HG03521 (cell line): ENCODE measurements around the gene CARD9.

Experiments used
- ATAC-seq: cut with Tn5 transposase; IDR thresholded peaks from one replicate; pipeline ENCODE4 v1.9.1; 2021; ENCODE audit warnings: mild to moderate bottlenecking, moderate library complexity; ENCODE audit not compliant: unreplicated experiment

Gene CARD9

DNA sequence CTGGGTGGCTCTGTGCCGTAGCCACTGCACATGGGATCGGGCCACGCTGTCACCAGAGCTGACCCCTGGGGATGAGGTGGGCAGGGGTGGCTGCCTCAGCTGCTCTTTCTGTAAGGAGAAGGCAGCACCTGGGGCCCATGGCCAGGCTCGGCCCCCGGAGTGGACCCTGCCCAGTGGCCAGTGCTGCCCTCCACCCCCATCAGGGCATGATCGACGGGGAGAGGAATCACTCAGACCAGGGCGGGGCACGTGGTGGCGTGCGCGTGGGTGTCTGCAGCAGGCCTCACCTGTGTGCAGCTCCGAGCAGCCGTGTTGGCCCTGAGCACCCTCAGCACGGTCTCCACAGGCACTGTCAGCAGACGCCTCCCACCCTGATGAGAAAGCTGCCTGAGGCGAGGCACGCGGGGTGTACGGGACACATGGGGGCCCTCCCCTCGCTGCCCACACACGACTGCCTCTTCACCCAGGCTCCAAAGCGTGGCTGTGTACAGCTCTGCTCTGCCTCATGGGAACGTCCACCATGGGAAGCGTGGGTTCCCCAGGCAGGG, 8.6 kb upstream of the CARD9 start:
- ATAC-seq: no peak

DNA sequence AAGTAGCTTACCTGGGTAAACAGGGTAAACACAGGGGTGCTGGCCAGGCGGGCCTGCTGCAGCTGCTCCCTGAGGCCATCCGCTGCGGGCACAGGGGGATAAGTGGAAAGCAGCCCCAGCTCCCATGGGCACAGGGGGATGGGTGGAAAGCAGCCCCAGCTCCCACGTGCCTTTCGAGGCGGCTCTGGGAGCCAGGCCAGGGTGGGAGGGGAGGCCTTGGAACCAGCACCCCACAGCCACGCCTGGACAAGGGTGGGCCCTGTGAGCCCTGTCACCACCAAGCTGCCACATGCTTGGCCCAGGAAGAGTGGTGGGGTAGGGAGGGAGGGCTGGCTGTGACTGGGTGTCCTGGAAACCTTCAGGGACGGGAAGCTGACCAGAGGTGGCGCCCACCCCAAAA, 7.8 kb upstream of the CARD9 start:
- no peak for ATAC-seq

DNA sequence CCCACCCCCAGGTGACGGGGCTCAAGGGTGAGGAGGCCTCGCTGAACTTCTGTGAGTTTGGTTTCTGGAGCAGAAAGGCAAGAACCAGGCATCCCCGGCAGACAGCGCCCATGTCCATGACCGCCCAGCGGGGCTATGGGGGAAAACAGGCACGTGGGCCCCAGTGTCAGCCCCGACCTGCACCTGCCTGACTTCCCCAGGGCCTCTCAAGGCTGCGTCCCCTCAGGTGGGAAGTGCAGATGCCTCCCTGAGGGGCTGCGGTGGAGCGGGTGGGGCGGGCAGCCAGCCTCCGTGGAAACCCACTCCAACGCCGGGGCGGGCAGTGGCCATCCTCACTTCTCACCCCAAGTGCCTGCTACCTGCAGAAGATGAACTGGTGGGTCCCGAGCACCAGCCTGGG, 6.9 kb upstream of the CARD9 start:
- ATAC-seq: no peak

DNA sequence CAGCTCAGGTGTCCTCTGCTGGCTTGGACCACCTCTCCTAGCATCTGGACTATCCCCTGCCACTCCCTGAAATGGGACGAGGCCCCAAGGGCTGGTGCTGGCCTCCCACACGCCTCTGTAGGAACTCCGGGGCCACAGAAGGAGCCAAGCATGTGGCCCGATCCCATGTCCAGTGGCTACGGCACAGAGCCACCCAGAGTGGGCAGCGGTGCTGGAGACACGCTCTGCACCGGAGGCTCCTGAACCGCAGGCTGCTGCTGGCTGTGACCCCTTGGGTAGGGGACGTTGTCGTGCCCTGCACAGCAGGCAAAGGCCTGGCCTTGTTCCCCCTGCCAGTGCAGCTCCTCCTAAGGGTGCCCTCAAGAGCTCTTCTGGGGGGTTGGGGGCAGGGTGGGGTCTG, 6.4 kb upstream of the CARD9 start:
- ATAC-seq: no peak

DNA sequence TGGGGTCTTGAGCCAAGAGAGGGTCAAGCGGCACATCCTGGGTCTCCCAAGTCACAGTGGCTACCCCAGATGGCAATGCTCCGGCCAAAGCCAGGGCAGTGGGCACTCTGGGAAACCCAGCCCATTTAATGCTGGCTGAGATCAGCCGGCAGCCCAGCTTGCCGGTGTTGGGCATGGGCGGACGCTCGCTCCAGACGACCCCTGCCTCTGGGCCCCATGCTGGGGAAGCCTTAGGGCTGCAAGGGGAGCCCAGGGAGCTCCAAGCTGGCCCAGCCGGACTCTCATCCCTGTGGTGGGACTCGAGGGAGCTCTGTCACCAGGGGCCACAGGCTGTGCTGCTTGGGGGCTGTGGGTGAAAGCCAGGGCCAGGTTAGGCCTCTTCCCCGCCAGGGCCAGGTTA, 5.9 kb upstream of the CARD9 start:
- no peak for ATAC-seq

DNA sequence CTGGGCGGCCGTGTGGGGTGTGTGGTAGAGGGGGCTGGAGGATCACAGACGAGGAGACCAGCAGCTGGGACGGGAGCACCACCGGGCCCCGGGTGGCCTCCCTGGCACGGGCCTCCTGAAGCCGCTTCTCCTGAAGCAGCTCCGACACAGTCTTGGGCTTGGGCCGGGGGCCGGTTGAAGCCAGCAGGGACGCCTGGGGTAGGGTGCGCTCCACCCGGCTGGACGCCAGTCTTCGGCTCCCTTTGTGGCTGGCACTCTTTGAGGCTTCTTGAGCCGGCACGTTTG, 5.5 kb upstream of the CARD9 start:
- ATAC-seq: no peak

DNA sequence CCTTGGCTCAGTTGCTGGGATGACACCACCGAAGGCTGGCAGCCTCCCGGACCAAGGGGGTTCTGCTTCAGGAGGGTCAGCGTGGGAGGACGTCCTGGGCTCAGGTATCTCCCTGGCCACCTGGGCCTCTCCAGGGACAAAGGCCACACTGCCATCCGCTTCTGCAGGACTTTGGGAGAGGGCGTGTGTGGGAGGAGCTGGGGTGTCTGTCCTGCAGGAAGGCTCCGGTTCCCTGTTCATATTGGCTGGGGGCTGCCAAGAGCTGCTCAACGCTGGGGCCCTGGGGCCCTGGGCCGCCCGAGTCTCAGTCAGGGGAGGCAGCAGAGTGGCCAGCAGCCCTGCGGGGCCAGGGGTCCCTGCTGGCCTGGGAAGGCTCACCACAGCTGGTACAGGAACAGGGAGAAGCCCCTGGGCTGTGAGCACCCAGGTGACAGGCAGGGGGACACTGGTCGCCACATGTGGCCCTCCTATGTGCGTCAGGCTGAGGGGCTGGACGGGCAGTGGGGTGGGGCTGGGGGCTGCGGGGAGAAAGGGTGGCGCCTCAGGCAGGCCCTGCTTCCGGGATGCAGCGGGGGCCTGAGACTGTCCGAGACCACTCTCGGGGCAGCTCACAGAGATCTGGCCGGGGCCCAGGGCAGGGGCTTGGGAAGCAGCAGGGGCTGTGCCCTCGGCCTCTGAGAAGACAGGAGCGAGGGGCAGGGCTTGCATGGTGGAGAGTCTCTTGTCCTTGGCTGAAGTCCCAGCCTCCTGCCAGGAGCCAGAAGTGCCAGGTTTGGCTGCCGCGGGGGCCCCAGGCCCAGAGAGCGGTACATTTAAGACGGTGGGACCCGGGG, 4.9 kb upstream of the CARD9 start:
- ATAC-seq: no peak

DNA sequence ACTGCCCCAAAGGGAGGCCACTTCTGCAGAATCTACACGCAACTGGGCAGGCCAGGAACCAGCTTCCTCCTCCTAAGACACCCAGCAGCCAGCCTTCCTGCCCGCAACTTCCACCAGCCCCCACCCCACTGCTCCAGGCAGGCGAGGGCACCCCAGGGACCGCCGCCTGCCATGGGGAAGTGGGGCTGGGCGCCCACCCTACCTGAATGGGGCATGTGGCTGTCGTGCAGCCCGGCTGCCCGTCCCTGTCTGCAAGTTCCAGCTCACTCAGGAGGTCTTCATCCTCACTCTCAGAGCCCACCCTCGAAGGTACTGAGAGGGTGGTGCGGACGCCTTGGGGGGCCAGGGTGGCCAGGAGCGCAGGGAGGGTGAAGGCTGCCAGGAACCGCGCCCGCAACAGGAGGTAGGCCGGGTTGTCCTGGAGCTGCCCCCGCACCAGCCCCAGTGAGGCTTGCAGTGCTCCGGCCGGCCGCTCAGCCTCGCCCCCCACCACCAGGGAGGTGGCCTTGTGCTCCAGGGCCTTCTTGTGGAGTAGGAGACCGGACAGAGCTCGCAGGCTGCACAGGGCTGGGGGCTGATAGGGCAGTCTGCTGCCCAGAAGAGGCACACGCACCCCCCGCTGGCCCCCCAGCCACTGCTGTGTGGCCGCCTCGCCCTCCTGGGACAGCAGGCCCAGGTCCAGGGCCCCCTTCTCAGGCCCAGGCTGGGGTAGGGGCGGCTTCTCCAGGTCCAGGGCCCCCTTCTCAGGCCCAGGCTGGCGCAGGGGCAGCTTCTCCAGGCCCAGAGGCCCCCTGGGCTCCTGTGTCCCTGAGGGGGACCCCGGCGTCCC, 4.1 kb upstream of the CARD9 start:
- ATAC-seq: no peak

DNA sequence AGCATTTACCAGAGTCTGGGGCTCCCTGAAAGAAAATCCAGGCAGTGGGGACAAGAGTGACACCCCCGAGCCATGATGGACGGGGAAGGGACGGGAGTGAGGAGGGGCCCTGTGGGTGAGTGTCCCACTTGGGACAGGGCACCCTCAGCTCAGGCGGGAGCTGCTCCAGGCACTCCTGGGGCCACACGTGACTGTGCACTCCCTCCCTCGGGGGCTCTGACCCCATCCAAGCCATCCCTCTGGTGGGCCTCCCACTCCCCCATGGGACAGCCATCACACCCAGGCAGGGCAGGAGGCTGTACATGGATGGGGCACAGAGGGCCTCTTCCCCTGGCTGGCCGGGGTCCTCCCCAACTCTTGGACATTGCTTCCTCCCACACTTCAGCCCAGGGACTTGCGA, 3.0 kb upstream of the CARD9 start:
- ATAC-seq: no peak

DNA sequence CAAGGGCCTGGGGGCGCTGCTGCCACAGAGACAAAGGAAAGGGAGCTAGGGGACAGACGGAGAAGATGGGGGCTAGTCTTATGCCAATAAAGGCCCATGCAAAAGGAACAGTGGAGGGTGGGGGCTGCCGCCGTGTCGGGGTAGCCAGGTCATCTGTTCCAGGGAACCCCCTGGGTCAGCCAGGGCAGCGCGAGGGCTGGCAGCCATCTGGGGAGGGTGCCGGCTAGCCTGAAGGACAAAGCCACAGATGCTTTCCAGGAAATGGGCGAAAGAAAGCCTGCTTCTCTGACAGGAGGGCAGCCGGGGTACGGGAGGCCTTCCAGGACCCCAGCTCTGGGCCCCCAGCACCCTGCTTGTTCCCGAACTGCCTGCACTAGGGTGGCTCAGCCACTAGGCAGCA, 1.6 kb upstream of the CARD9 start:
- ATAC-seq: no peak

DNA sequence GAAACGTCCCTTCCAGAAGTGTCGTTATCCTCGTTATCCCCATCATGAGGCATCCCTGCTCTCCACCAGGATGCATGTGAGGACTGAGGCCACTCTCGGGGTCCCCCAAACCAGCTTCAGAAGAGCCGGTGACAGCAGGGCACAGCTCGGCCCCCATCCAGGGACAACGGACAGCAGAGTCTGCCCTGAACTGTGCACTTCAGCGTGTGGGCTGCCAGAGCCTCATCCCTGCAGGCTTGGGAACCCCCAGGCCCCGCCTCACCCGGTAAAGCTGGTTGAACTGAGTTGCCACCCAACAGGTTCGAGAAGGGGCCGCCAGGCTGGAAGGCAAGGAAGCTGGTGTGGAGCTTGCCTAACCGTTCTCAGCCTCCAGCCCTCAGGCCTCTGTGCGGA, 710 bp upstream of the CARD9 start:
- no peak for ATAC-seq

DNA sequence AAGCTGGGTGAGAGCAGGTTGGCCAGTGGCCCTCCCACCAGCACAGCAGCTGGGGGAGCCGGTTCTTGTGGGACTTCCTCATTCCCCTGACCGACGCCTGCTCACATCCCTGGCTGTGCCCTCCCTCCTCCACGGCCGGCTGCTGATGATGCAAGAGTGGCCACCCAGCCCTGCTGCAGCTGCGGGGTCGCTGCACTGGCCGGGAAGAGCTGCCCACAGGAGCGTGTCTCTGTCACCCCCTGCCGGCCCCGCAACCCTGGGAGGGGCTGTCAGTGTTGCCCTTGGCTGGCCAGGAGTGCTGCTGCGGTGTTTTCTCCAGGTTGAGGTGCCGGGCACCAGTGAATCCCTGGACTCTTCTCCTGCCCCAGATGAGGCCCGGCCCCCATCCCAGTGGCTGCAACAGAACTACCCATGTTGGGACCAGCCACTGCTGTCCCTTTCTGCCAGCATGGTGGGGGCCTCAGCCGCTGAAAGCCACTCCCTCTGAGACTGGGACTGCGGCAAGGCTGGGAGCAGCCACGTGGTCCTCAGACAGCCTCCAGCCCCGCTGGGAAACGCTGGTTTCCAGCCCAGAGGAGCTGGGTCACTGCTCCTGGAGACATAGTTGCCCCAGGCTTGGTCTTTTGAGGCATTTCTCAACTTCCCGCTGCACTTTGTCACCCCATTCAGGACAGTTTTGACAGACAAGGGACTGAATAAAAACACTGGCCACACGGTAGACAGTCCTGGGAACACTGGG, 739 bp downstream of the CARD9 start:
- ATAC-seq: no peak

DNA sequence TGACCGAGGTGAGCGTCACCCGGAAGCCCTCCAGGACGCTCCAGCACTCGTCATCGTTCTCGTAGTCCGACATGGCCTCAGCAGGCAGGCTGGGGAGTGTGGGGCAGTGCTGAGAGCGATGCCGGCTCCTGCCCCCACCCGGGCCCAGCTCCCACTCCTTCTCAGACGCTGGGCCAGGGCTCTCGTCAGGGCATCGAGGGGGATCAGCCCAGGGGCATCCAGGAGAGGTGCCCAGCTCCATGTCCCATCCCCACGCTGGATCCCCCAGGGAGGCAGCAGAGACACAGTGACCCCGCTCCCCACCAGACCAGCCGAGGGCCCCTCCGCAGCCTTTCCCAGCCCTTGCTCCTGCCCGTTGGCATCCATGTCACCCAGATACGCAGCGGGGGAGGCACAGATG, 1.5 kb downstream of the CARD9 start:
- no peak for ATAC-seq

DNA sequence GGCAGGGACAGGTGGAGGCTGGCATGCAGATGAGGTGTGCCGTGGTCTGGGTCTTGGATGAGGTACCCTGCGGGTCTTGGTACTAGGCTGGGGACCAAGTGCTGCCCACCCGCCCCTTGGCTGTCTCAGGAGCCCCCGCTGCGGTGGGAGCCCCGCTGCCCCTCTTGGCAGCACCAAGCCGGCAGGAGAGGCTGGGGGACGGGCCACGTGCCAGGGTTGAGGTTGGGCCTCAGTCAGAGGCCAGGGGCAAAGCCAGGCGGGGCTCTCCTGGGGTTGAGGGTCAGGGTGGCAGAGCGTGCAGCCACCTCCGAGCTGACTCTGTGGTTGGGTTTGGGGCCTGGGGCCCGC, 2.0 kb downstream of the CARD9 start:
- ATAC-seq: no peak

DNA sequence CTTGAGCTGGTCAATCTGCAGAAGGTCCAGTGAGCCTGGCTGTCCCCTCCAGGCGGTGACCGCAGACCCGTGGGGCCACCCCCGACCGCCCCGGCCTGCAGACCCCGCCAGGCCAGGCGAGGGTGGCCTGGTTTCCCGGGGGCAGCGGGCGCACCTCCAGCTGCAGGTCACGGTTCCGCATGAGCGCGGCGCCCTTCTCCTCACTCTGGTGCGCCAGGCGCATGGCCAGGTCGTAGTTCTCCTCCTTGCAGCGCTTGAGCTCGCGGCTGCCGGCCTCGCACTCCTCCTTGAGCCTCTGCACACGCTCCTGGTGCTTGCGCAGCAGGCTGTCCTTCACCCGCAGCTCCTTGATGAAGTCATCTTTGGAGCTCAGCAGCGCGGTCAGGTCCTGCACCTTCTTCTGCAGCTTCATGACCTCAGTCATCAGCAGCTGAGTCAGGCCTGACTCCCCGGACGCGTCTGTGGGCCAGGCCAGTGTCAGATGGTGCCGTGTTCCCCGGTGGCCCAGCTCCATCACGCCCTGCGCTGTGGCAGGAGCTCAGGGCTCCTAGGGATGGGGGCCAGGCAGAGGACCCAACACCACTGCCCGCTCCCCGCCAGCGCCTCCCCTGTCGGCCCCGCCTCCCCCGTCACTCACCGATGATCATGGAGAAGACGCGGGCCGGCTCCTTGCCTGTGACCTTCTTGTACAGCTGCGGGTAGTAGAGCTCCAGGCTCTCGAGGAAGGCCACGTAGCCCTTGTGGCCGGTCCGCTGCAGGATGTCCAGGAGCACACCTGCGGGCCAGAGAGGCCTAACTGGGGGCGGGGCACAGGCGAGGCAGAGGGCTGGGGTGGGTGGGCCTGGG, 2.6 kb downstream of the CARD9 start:
- no peak for ATAC-seq

DNA sequence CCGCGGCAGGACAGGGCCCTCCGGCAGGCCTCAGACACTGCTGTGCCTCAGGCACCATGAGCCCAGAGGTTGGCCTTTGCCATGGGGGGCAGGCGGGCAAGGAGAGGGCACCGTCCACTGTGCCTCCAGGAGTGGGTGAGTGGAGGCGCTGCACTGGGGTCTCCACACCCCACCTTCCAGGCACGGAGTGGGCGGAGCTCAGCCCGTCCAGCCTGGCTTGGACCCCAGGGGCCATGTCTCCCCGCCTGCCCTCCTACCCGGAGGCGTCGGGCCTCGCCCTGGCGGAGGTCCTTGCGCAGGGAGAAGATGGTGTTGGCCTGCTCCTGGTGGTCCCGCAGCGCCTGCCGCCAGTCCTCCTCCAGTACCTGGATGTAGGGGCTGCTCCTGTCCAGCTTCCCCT, 3.4 kb downstream of the CARD9 start:
- ATAC-seq: no peak

DNA sequence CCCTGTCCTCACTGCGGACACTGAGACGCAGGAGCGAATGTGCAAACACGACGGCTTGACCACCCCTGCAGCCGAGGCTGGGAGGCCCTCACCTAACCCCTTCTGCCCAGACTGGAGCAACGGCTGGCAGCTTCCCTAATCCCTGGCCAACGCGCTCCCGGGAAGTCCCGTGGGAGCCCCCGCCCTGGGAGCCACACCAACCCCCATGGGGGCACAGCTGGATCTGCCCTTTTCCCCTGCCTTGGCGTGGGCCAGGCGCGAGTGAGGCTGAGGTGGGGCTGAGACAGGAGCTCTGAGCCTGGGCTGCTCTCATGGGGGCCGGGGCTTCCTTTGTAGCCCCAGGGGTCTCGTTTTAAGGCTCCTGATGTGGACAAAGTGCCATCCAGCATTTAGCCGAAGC, 5.3 kb downstream of the CARD9 start:
- no peak for ATAC-seq

DNA sequence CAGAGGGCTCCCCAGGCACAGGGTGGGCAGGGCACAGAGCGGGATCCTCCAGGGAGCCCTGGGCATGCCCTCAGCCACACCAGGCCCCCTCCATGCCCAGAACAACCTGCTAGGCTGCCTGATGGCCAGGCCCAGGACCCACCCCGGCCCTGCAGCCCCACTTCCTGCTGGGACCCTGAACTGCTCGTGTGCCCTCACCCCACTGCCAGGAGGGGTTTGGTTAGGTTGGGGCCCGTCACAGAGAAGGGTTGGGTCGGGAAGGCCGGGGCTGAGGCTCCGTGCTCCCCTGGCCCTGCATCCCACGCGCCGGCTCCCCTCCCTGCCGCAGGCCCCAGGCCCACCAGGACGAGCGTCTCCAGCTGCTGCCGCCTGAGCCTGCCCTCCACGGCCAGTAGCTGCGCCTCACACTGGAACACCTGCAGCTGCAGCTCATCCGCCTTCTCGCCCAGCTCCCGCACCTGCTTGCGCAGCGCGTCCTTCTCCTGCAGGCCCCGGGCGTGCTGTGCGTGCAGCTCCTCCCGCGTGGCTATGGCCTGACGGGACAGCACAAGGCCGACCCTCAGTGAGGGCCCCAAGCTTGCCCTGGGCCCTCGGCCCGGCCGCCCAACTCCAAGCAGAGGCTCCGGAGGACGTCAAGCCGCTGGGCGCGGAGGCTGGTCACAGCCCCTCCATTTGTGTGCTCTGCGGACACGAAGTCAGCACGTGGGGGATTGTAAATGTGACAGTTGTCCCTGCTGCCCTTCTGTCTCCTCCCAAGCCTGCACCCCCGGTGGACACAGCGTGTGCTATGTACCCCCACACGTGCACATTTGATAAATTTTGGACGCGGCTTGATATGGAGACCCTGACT, 5.9 kb downstream of the CARD9 start:
- ATAC-seq: no peak

DNA sequence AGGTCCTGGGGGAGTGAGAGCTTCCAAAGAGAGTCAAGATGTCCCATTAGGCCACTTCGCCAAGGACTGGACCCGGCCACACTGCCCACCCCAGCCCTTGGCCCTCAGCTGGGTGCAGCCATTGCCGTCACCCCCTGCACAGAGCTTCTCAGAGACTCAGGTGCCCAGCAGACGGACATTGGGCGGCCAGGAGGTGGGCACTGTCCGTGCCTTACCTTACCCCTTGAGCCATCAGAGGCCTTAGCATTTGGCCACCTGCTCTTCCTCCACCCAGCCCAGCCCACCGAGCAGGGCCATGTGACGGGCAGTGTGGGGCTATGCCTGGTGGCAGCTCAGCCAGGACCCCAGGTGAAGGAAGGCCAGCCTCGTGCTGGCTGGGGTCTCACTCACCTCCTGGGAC, 6.6 kb downstream of the CARD9 start:
- no peak for ATAC-seq

DNA sequence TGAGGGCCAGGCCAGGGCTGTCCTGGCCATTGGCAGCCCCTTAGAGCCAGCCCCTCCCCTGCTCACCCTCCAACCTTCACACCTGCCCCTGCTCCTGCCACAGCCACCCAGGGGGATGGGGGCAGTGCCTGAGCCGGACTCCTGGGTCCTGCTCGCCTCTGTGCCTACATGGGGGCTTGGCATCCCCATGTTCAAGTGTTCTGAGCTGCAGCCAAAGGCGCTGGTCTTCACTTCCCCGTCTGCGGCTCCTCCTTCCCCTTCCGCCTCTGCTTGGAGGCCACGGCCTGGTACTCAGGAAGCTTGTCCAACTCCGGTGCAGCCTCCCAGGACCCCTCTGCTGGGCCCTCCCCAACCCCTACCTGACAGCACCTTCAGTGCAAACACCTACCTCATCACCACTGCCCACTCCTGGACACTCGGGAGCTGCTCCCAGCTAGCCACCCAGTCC, 7.7 kb downstream of the CARD9 start:
- ATAC-seq: no peak
